ENCODE data around the gene AGAP1.

AGAP1 gene

GRCh38 chr2:235561450-235561849 lies 67.6 kb downstream of the AGAP1 start:
- no peak for TF ChIP-seq CTCF (IDR thresholded peaks at IDR 0.05; ENCODE audit: insufficient read depth, low read depth, low read length, missing control alignments)
- H3K4me3 ChIP-seq (ENCODE audit: low read depth, low read length) = no peak overlapping the region
- DNase-seq (ENCODE audit: low read depth) = no peak

- no peak for DNase-seq (ENCODE audit: low read depth)
- H3K4me3 ChIP-seq (ENCODE audit: low read depth, low read length) = no peak overlapping the region
- no peak for TF ChIP-seq CTCF (IDR thresholded peaks at IDR 0.05; ENCODE audit: insufficient read depth, low read depth, low read length, missing control alignments)
Observed at GRCh38 chr2:235562065-235562747, 68.4 kb downstream of the AGAP1 start.

GRCh38 chr2:235563056-235563910 lies 69.4 kb downstream of the AGAP1 start:
- no peak for TF ChIP-seq CTCF (IDR thresholded peaks at IDR 0.05; ENCODE audit: insufficient read depth, low read depth, low read length, missing control alignments)
- H3K4me3 ChIP-seq (ENCODE audit: low read depth, low read length) = no peak overlapping the region
- no peak for DNase-seq (ENCODE audit: low read depth)

GRCh38 chr2:235564066-235564465 lies 70.2 kb downstream of the AGAP1 start:
- H3K4me3 ChIP-seq (ENCODE audit: low read depth, low read length) = no peak overlapping the region
- DNase-seq (ENCODE audit: low read depth) = no peak
- no peak for TF ChIP-seq CTCF (IDR thresholded peaks at IDR 0.05; ENCODE audit: insufficient read depth, low read depth, low read length, missing control alignments)

- TF ChIP-seq CTCF (IDR thresholded peaks at IDR 0.05; ENCODE audit: insufficient read depth, low read depth, low read length, missing control alignments) = no peak
- H3K4me3 ChIP-seq (ENCODE audit: low read depth, low read length) = no peak overlapping the region
- DNase-seq (ENCODE audit: low read depth) = no peak
Observed at GRCh38 chr2:235564884-235565530, 71.2 kb downstream of the AGAP1 start.

- H3K4me3 ChIP-seq (ENCODE audit: low read depth, low read length) = no peak overlapping the region
- no peak for DNase-seq (ENCODE audit: low read depth)
- TF ChIP-seq CTCF (IDR thresholded peaks at IDR 0.05; ENCODE audit: insufficient read depth, low read depth, low read length, missing control alignments) = no peak
Observed at GRCh38 chr2:235566415-235566814, 72.6 kb downstream of the AGAP1 start.

All from GM12865 (cell line).